CD14-positive monocyte (primary cell): Measurements from ENCODE around the gene MTNR1B. TPM values are rescaled to one million over a fixed set of nuclear protein-coding genes. Genes with fewer than 3 reads are reported as not detected.

ENCODE experiments used
- DNase-seq, 3 donors: peaks; one replicate each; pipeline ENCODE4 v3.0.0-alpha.2; 2011 to 2022
- H2AFZ ChIP-seq: 2 replicates; pipeline ENCODE4 v1.6.0; 2012; ENCODE audit warnings: mild to moderate bottlenecking, low read depth, low read length, inconsistent platforms; ENCODE audit not compliant: insufficient read depth, poor library complexity, severe bottlenecking
- H3K27ac ChIP-seq, 2 donors: 1 replicate in 1 of 2; 2 replicates in 1 of 2; pipeline ENCODE4 v1.5.1; 2012 to 2013; ENCODE audit warnings: low read length in 2 of 2, control low read depth in 1 of 2, inconsistent platforms in 1 of 2, low read depth in 1 of 2, mild to moderate bottlenecking in 1 of 2
- H3K27me3 ChIP-seq, 2 donors: one replicate each; pipeline versions ENCODE4 v1.6.0 to v1.6.1; 2011 to 2013; ENCODE audit warnings: low read length in 2 of 2; ENCODE audit not compliant: control insufficient read depth in 2 of 2, insufficient read depth in 2 of 2
- H3K36me3 ChIP-seq, 2 donors: replicated peaks in 1 of 2; 1 replicate in 1 of 2; 2 replicates in 1 of 2; pipeline versions ENCODE4 v1.5.1 to v1.6.1; 2012 to 2013; ENCODE audit warnings: low read length in 2 of 2, control low read depth in 1 of 2, inconsistent platforms in 1 of 2, mild to moderate bottlenecking in 1 of 2; ENCODE audit not compliant: insufficient read depth in 2 of 2, control insufficient read depth in 1 of 2
- H3K4me1 ChIP-seq, 2 donors: 1 replicate in 1 of 2; 2 replicates in 1 of 2; pipeline versions ENCODE4 v1.5.1 to v1.6.1; 2012 to 2013; ENCODE audit warnings: low read length in 2 of 2, control low read depth in 1 of 2, inconsistent platforms in 1 of 2, mild to moderate bottlenecking in 1 of 2, moderate library complexity in 1 of 2; ENCODE audit not compliant: insufficient read depth in 2 of 2, control insufficient read depth in 1 of 2
- H3K4me2 ChIP-seq: replicated peaks from 2 replicates; pipeline ENCODE3; 2012; ENCODE audit warnings: low read length, moderate library complexity, mild to moderate bottlenecking; ENCODE audit not compliant: poor library complexity, severe bottlenecking; ENCODE audit errors: extremely low read depth
- H3K4me3 ChIP-seq, 3 experiments: fragments of 200-600 bp in 1 of 3; sonication (generic) in 1 of 3; replicated peaks in 1 of 3; 1 replicate in 2 of 3; 2 replicates in 1 of 3; pipeline ENCODE4 v1.5.1; 2011 to 2013; ENCODE audit warnings: low read length in 3 of 3, mild to moderate bottlenecking in 3 of 3, control low read depth in 2 of 3, low read depth in 2 of 3, inconsistent platforms in 1 of 3, moderate library complexity in 1 of 3
- H3K79me2 ChIP-seq: 2 replicates; pipeline ENCODE4 v1.6.0; 2012; ENCODE audit warnings: mild to moderate bottlenecking, control low read depth, inconsistent platforms, low read length, moderate library complexity; ENCODE audit not compliant: insufficient read depth
- H3K9ac ChIP-seq: 2 replicates; pipeline ENCODE4 v1.6.0; 2017; ENCODE audit warnings: low read length, mild to moderate bottlenecking; ENCODE audit not compliant: insufficient read depth, poor library complexity, severe bottlenecking
- H3K9me3 ChIP-seq, 2 donors: replicated peaks in 1 of 2; 1 replicate in 1 of 2; 2 replicates in 1 of 2; pipeline versions ENCODE4 v1.5.1 to v1.6.1; 2012 to 2013; ENCODE audit warnings: low read length in 2 of 2, control low read depth in 1 of 2; ENCODE audit not compliant: control insufficient read depth in 1 of 2, insufficient read depth in 1 of 2
- H4K20me1 ChIP-seq: 2 replicates; pipeline ENCODE4 v1.6.0; 2012; ENCODE audit warnings: mild to moderate bottlenecking, low read length, control low read depth, moderate library complexity; ENCODE audit not compliant: insufficient read depth
- H3K27ac Mint-ChIP-seq, 7 donors: one replicate each; pipeline ENCODE4 v1.8.0; 2020; ENCODE audit warnings: mild to moderate bottlenecking in 7 of 7, mixed read lengths in 7 of 7, moderate library complexity in 6 of 7, inconsistent platforms in 2 of 7
- H3K27me3 Mint-ChIP-seq, 3 donors: one replicate each; pipeline ENCODE4 v1.8.0; 2021 to 2022; ENCODE audit warnings: low read depth in 3 of 3, mild to moderate bottlenecking in 3 of 3, mixed read lengths in 3 of 3, moderate library complexity in 3 of 3, inconsistent platforms in 1 of 3
- H3K36me3 Mint-ChIP-seq, 2 donors: one replicate each; pipeline ENCODE4 v1.8.0; 2020; ENCODE audit warnings: mixed read lengths in 2 of 2, inconsistent platforms in 1 of 2, mild to moderate bottlenecking in 1 of 2
- H3K4me1 Mint-ChIP-seq: one replicate; pipeline ENCODE4 v1.8.0; 2020; ENCODE audit warnings: mild to moderate bottlenecking, mixed read lengths
- H3K4me3 Mint-ChIP-seq, 2 donors: one replicate each; pipeline ENCODE4 v1.8.0; 2020; ENCODE audit warnings: mild to moderate bottlenecking in 2 of 2, mixed read lengths in 2 of 2, moderate library complexity in 1 of 2
- H3K9me3 Mint-ChIP-seq, 7 donors: one replicate each; pipeline ENCODE4 v1.8.0; 2020 to 2022; ENCODE audit warnings: mixed read lengths in 7 of 7, mild to moderate bottlenecking in 6 of 7, moderate library complexity in 6 of 7, inconsistent platforms in 2 of 7
- WGBS: methylation state at CpG from one replicate; pipeline ENCODE4 v1.1.5; 2013; ENCODE audit warnings: missing lambda C conversion rate; ENCODE audit not compliant: insufficient coverage; 5-methylcytosine and 5-hydroxymethylcytosine counted together
- intact Hi-C, 2 donors: fragments of 100-400 bp; cut with micrococcal nuclease; formaldehyde crosslinking; loops; one replicate each; pipeline versions ENCODE4 v1.15.0 to v1.15.1; 2023
- polyA plus RNA-seq, 3 donors: library from polyadenylated mRNA; depleted of rRNA in 1 of 3; unstranded in 2 of 3; stranded (reverse) in 1 of 3; fragments of 300-500 nt in 2 of 3; fragments of >200 nt in 1 of 3; fragmentation: Illumina TruSeq in 2 of 3; gene quantifications; 1 replicate in 2 of 3; 2 replicates in 1 of 3; pipeline ENCODE4 v1.2.3, GENCODE V29; 2012 to 2021
- TF ChIP-seq, protein P1 (sequence below): fragments of 200-600 bp; IDR thresholded peaks from one replicate; pipeline ENCODE4 v1.8.0; 2022; ENCODE audit warnings: antibody characterized with exemption, mild to moderate bottlenecking

The MTNR1B gene
- polyA plus RNA-seq, 3 donors, result not detected

GRCh38 chr11:92960886-92961285 is 8.6 kb upstream of the MTNR1B start:
- H3K9me3 ChIP-seq, result no peaks in the 10 kb centered on the region
- no peak overlapping the region for H3K27ac ChIP-seq
- Mint-ChIP-seq H3K27ac (no peak overlapping the region), H3K36me3 (no peaks in the 10 kb centered on the region), H3K27me3 (peaks cover 1 to 7% (median 4%) of the 10 kb centered on the region in 3 donors), H3K4me3 (no peak overlapping the region), H3K4me1 (no peaks in the 10 kb centered on the region), H3K9me3 (peaks cover 0 to 1% (median 0%) of the 10 kb centered on the region in 7 donors)
- H3K9ac ChIP-seq, result no peak overlapping the region
- H4K20me1 ChIP-seq, result no peaks in the 10 kb centered on the region
- H2AFZ ChIP-seq, result no peak overlapping the region
- H3K4me2 ChIP-seq, result no peak overlapping the region
- no peak overlapping the region for H3K4me3 ChIP-seq
- TF ChIP-seq, protein P1, sequence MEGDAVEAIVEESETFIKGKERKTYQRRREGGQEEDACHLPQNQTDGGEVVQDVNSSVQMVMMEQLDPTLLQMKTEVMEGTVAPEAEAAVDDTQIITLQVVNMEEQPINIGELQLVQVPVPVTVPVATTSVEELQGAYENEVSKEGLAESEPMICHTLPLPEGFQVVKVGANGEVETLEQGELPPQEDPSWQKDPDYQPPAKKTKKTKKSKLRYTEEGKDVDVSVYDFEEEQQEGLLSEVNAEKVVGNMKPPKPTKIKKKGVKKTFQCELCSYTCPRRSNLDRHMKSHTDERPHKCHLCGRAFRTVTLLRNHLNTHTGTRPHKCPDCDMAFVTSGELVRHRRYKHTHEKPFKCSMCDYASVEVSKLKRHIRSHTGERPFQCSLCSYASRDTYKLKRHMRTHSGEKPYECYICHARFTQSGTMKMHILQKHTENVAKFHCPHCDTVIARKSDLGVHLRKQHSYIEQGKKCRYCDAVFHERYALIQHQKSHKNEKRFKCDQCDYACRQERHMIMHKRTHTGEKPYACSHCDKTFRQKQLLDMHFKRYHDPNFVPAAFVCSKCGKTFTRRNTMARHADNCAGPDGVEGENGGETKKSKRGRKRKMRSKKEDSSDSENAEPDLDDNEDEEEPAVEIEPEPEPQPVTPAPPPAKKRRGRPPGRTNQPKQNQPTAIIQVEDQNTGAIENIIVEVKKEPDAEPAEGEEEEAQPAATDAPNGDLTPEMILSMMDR, result no peak
- peaks cover 0 to 3% of the 10 kb centered on the region in 2 donors for H3K27me3 ChIP-seq
- no peaks in the 10 kb centered on the region for H3K4me1 ChIP-seq
- WGBS, result no CpG with 5 or more reads among the region's 1 CpG
- intact Hi-C loops, result no loop called here
- H3K36me3 ChIP-seq, result no peaks in the 10 kb centered on the region
- H3K79me2 ChIP-seq, result no peaks in the 10 kb centered on the region
- no peak for DNase-seq

DNA sequence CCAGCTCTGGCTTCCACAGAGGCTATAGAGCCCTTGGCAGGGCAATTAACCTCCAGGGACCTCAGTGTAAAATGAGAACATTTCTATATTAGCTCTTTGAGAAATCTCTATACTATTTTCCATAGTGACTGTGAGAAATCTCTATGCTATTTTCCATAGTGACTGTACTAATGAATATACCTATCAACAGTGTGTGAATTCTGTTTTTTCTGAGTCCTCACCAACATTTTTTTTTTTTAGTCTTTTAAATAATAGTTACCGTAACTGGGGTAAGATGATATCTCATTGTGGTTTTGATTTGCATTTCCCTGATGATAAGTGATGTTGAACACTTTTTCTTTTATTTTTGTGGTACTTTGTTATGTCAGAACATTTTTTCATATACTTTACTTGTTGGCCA is 7.0 kb upstream of the MTNR1B start:
- Mint-ChIP-seq H3K27ac (no peak overlapping the region), H3K4me3 (no peak overlapping the region), H3K9me3 (no peaks in the 10 kb centered on the region), H3K4me1 (no peaks in the 10 kb centered on the region), H3K27me3 (peaks cover 4 to 7% (median 4%) of the 10 kb centered on the region in 3 donors), H3K36me3 (no peaks in the 10 kb centered on the region)
- Histone ChIP-seq H2AFZ (no peak overlapping the region), H3K9me3 (no peaks in the 10 kb centered on the region), H3K4me2 (no peak overlapping the region), H3K9ac (no peak overlapping the region), H3K79me2 (no peaks in the 10 kb centered on the region), H3K4me3 (no peak overlapping the region), H3K4me1 (no peaks in the 10 kb centered on the region), H3K27ac (no peak overlapping the region), H4K20me1 (no peaks in the 10 kb centered on the region), H3K27me3 (peaks cover 0 to 3% of the 10 kb centered on the region in 2 donors), H3K36me3 (no peaks in the 10 kb centered on the region)
- intact Hi-C loops, result no loop called here
- TF ChIP-seq, protein P1, result no peak
- WGBS, result no CpG with 5 or more reads among the region's 1 CpG
- no peak for DNase-seq
